HEK293T (cell line): ENCODE data around the gene PDSS2.
A peak's percentile ranks its signal among the peaks of the same experiment; 100 is the strongest.

Experiments
- CTCF ChIA-PET: fragments of 350-600 bp; formaldehyde crosslinking; extraction: SDS; loops from one replicate; lab custom pipeline; 2021; ENCODE audit warnings: antibody characterized with exemption, inconsistent platforms; lab: Yijun Ruan, JAX
- POLR2A ChIA-PET: fragments of 350-600 bp; formaldehyde crosslinking; extraction: SDS; loops from one replicate; lab custom pipeline; 2020; ENCODE audit warnings: antibody characterized with exemption, inconsistent platforms; lab: Yijun Ruan, JAX
- DNase-seq: peaks from one replicate; pipeline ENCODE4 v3.0.0; 2012; ENCODE audit warnings: mixed read lengths; ENCODE audit errors: extremely low spot score
- ARNT ChIP-seq: fragments of 450-650 bp; IDR thresholded peaks from 2 replicates; pipeline ENCODE4 v1.6.1; 2017; ENCODE audit warnings: mild to moderate bottlenecking
- BHLHE40 ChIP-seq: fragments of 450-650 bp; IDR thresholded peaks from 2 replicates; pipeline ENCODE4 v1.6.1; 2016; ENCODE audit warnings: mild to moderate bottlenecking, moderate library complexity, borderline replicate concordance
- CTBP1 ChIP-seq: fragments of 450-650 bp; IDR thresholded peaks from 2 replicates; pipeline ENCODE4 v1.6.1; 2016; ENCODE audit warnings: borderline replicate concordance
- ELF4 ChIP-seq: fragments of 450-650 bp; IDR thresholded peaks from 2 replicates; pipeline ENCODE4 v1.6.1; 2017; ENCODE audit warnings: antibody characterized with exemption
- FOXA1 ChIP-seq: fragments of 450-650 bp; IDR thresholded peaks from 2 replicates; pipeline ENCODE4 v1.6.1; 2016; ENCODE audit warnings: mild to moderate bottlenecking
- FOXK2 ChIP-seq: fragments of 450-650 bp; IDR thresholded peaks from 2 replicates; pipeline ENCODE4 v1.6.1; 2016; ENCODE audit warnings: mild to moderate bottlenecking
- FOXM1 ChIP-seq: fragments of 450-650 bp; IDR thresholded peaks from 2 replicates; pipeline ENCODE4 v1.6.1; 2017; ENCODE audit warnings: mild to moderate bottlenecking, borderline replicate concordance
- HDGF ChIP-seq: fragments of 450-650 bp; IDR thresholded peaks from 2 replicates; pipeline ENCODE4 v1.6.1; 2017; ENCODE audit warnings: antibody characterized with exemption, borderline replicate concordance
- L3MBTL2 ChIP-seq: fragments of 450-650 bp; conservative IDR thresholded peaks from 2 replicates; pipeline ENCODE4 v1.6.1; 2016; ENCODE audit warnings: mild to moderate bottlenecking
- LEF1 ChIP-seq: fragments of 450-650 bp; IDR thresholded peaks from 2 replicates; pipeline ENCODE4 v1.6.1; 2017; ENCODE audit warnings: mild to moderate bottlenecking, borderline replicate concordance
- NFRKB ChIP-seq: fragments of 450-650 bp; IDR thresholded peaks from 2 replicates; pipeline ENCODE4 v1.6.1; 2016; ENCODE audit warnings: mild to moderate bottlenecking, moderate library complexity
- SP1 ChIP-seq: fragments of 450-650 bp; IDR thresholded peaks from 2 replicates; pipeline ENCODE4 v1.6.1; 2017
- SUZ12 ChIP-seq: fragments of 450-650 bp; IDR thresholded peaks from 2 replicates; pipeline ENCODE4 v1.6.1; 2016; ENCODE audit warnings: mild to moderate bottlenecking
- TARDBP ChIP-seq: fragments of 450-650 bp; IDR thresholded peaks from 2 replicates; pipeline ENCODE4 v1.6.1; 2016
- ZNF384 ChIP-seq: fragments of 450-650 bp; IDR thresholded peaks from 2 replicates; pipeline ENCODE4 v1.6.1; 2016
- TF ChIP-seq, protein P1 (sequence below): fragments of 450-650 bp; IDR thresholded peaks from 2 replicates; pipeline ENCODE4 v1.6.1; 2016

Gene PDSS2

DNA sequence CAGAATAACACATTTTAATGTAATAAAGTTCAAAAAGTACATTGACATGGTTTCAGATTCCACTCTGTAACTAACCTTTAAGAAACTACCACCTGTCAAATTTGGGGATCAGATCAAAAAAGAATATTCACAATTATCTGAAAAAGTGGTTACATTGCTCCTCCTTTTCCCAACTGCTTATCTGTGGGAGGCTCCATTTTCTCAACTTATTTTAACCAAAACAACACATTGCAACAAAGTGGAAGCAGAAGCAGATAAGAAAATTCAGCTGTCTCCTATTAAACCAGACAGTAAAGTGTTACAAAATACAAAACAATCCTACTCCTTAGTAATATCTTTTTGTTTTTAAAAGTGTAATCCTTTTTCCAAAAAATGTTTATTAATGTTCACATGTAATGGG is 61.4 kb downstream of the PDSS2 start:
- no peak for TF ChIP-seq FOXA1
- no peak for TF ChIP-seq BHLHE40
- TF ChIP-seq CTBP1, result no peak
- TF ChIP-seq LEF1, result no peak
- no peak for TF ChIP-seq TARDBP
- TF ChIP-seq ELF4, result no peak
- no peak for TF ChIP-seq HDGF
- TF ChIP-seq FOXM1, result no peak
- no peak for TF ChIP-seq FOXK2
- no peak for TF ChIP-seq L3MBTL2
- TF ChIP-seq ARNT, result no peak
- no peak for TF ChIP-seq NFRKB
- TF ChIP-seq, protein P1, sequence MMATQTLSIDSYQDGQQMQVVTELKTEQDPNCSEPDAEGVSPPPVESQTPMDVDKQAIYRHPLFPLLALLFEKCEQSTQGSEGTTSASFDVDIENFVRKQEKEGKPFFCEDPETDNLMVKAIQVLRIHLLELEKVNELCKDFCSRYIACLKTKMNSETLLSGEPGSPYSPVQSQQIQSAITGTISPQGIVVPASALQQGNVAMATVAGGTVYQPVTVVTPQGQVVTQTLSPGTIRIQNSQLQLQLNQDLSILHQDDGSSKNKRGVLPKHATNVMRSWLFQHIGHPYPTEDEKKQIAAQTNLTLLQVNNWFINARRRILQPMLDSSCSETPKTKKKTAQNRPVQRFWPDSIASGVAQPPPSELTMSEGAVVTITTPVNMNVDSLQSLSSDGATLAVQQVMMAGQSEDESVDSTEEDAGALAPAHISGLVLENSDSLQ, result no peak
- no peak for TF ChIP-seq ZNF384
- no peak for TF ChIP-seq SUZ12
- TF ChIP-seq SP1, result no peak
- ChIA-PET CTCF (no interaction called here), POLR2A (no interaction called here)
- DNase-seq, result no peak

DNA sequence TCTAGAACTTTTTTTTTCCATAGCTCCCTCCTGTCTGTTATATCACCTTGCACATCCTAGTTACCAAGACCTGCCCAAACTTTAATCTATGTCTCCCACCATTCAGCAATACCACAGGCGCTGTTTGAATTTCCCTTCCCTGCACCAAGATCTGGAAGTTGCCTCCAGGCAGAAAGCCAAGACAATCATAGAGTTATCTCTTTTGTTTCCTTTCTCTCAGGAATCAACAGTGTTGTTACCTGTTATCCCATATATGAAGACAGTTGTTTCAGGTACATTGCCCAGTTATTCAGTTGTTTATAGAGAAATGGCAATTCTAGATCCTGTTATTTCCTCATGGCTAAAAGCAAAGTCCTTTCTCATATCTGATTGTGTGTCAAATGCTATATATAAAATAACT is 63.2 kb downstream of the PDSS2 start:
- DNase-seq, result no peak
- ChIA-PET POLR2A (no interaction called here), CTCF (interaction anchor here (0.6 kb wide), 1 partner anchor 653 kb away, joined by 3 read pairs; no protein-coding TSS in a partner anchor)
- TF ChIP-seq ARNT, result no peak
- no peak for TF ChIP-seq NFRKB
- TF ChIP-seq SUZ12, result no peak
- no peak for TF ChIP-seq ELF4
- no peak for TF ChIP-seq FOXK2

DNA sequence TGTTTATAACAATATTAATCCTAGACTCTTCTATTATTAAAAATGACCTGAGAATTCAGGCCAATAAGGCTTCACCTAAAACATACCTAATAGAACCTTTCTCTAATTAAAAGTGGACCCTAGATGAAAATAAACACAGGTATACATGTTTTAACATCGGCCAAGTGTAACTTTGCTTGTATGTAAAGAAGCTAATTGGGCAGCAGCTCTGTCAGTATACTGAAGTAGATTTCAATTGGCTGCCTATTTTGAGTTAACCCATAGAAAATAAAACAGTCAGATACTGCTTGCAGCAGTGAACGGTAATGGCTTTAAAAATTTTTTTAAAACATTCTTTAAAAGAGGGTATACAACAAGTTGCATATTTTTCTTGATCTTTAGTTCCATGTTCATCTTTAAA is 67.3 kb downstream of the PDSS2 start:
- ChIA-PET CTCF (interaction anchor here (0.5 to 0.8 kb wide), 2 partner anchors 260 to 267 kb away, joined by 3 read pairs; no protein-coding TSS in a partner anchor), POLR2A (interaction anchor here (0.6 to 1.7 kb wide), 2 partner anchors 67 to 190 kb away, joined by 4 to 8 read pairs; partner anchors contain the start of gene PDSS2)
- TF ChIP-seq, protein P1, result peak; percentile 49; the same call in 1 of the 2 replicates
- TF ChIP-seq HDGF (no peak), ELF4 (no peak)
- DNase-seq, result no peak

DNA sequence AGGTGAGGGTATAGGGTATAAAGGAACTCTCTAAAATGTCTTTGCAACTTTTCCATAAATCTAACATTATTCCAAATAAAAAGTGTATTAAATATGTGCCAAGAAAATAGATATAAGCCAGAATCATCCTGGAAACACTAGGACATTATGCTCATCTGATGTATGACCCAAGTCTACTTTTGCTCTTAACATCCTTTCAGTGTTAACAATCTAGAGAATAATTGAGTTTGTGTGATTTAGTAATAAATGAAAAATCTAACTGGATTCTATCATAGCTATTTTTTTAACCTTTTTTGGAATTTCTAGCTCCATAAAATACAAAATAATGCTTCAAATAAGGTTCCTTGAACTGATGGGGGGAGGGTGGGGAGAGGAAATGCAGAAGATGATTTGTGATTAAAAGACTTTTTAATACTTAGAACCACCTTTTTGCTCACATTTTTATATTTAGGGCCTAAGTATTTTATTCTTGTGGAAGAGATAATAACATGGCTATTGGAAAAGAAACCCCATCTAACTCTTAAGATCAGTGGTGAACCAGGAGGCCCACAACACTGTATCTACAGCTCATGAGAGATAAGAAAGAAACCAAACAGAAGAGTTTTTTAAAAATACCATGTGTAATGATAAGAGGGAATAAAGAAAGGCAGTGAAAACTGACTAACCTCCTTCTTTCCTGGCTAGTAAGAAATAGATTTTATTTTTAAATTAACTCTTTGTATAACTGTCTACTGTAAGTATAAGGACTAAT is 68.5 kb downstream of the PDSS2 start:
- ChIA-PET CTCF (interaction anchor here (0.8 to 1.0 kb wide), 2 partner anchors 266 to 268 kb away, joined by 3 to 4 read pairs; no protein-coding TSS in a partner anchor), POLR2A (interaction anchor here (1.7 kb wide), 1 partner anchor 69 kb away, joined by 8 read pairs; the partner anchor contains the start of gene PDSS2)
- TF ChIP-seq BHLHE40, result no peak
- TF ChIP-seq, protein P1, result no peak
- no peak for TF ChIP-seq ZNF384
- TF ChIP-seq FOXA1, result no peak
- TF ChIP-seq ARNT, result no peak
- TF ChIP-seq NFRKB, result no peak
- TF ChIP-seq FOXK2, result no peak
- TF ChIP-seq CTBP1, result no peak
- no peak for DNase-seq

DNA sequence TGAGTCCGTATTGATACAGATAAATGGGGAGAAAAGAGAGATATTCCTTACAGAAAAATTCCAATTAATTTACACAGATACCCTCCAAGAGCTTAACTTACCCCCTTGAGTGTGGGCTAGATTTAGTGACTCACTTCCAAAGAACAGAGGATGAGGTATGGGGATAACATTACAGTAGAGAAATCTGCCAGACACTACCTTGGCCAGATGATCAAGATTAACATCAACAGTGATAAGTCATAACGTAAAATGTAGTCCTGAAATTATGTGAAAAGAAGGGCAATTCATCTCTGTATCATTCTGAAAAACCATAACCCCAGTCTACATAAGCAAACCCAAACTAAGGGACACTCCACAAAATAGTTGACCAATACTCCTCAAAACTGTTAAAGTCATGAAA is 69.3 kb downstream of the PDSS2 start:
- POLR2A ChIA-PET, result no interaction called here
- CTCF ChIA-PET, result no interaction called here
- TF ChIP-seq HDGF, result no peak
- no peak for TF ChIP-seq ELF4
- TF ChIP-seq ZNF384, result no peak
- TF ChIP-seq ARNT, result no peak
- no peak for TF ChIP-seq SUZ12
- no peak for TF ChIP-seq BHLHE40
- TF ChIP-seq FOXA1, result no peak
- TF ChIP-seq CTBP1, result no peak
- TF ChIP-seq LEF1, result no peak
- no peak for TF ChIP-seq NFRKB
- TF ChIP-seq L3MBTL2, result no peak
- no peak for TF ChIP-seq FOXM1
- TF ChIP-seq, protein P1, result no peak
- TF ChIP-seq FOXK2, result no peak
- TF ChIP-seq TARDBP, result no peak
- TF ChIP-seq SP1, result no peak
- DNase-seq, result no peak

DNA sequence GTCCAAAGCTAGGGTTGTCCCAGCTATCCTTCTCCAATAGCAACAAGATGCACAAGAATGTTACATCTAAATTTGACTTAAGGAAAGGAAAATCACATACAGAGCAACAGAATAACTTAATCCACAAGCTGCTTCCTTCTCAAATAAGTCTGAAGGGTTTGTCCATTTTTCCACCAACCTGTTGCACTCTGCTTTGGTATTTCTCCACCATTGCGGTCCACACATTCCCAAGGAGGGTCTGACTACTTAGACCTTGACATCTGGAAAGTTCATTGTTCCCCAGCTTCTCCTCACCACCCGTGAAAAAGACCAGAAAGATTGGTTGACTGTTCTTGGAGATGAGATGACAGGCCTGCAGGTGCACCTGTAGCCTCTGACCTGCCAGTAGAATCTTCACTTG is 72.5 kb downstream of the PDSS2 start:
- TF ChIP-seq ARNT, result no peak
- no peak for TF ChIP-seq ELF4
- TF ChIP-seq NFRKB, result no peak
- no peak for TF ChIP-seq BHLHE40
- TF ChIP-seq TARDBP, result no peak
- TF ChIP-seq ZNF384, result no peak
- TF ChIP-seq SP1, result no peak
- TF ChIP-seq L3MBTL2, result no peak
- TF ChIP-seq SUZ12, result no peak
- TF ChIP-seq LEF1, result no peak
- TF ChIP-seq CTBP1, result no peak
- no peak for TF ChIP-seq HDGF
- POLR2A ChIA-PET, result no interaction called here
- no peak for DNase-seq
- CTCF ChIA-PET, result no interaction called here
